RPMI8226 (cell line): ENCODE results near the gene CAPN8.
A peak's percentile ranks its signal among the peaks of the same experiment; 100 is the strongest.

Source experiments
- DNase-seq: peaks from one replicate; pipeline ENCODE4 v3.0.0-alpha.2; 2015

The CAPN8 gene

GRCh38 chr1:223702735-223703667 lies 37.5 kb upstream of the CAPN8 start:
- no peak for DNase-seq

GRCh38 chr1:223700942-223701637 lies 35.6 kb upstream of the CAPN8 start:
- no peak for DNase-seq

GRCh38 chr1:223700388-223700918 lies 35.0 kb upstream of the CAPN8 start:
- no peak for DNase-seq

GRCh38 chr1:223695941-223696340 lies 30.4 kb upstream of the CAPN8 start:
- no peak for DNase-seq

- no peak for DNase-seq
Observed at GRCh38 chr1:223695014-223695548, 29.6 kb upstream of the CAPN8 start.

GRCh38 chr1:223691121-223691520 lies 25.6 kb upstream of the CAPN8 start:
- DNase-seq: no peak

- no peak for DNase-seq
Observed at GRCh38 chr1:223684488-223684792, 18.9 kb upstream of the CAPN8 start.

GRCh38 chr1:223683586-223684487 lies 18.3 kb upstream of the CAPN8 start:
- peak; percentile 52 for DNase-seq

- no peak for DNase-seq
Observed at GRCh38 chr1:223682502-223682901, 17.0 kb upstream of the CAPN8 start.

- no peak for DNase-seq
Observed at GRCh38 chr1:223680188-223680587, 14.7 kb upstream of the CAPN8 start.

GRCh38 chr1:223678841-223679240 lies 13.3 kb upstream of the CAPN8 start:
- no peak for DNase-seq

GRCh38 chr1:223674119-223674890 lies 8.8 kb upstream of the CAPN8 start:
- DNase-seq: no peak

GRCh38 chr1:223670458-223671159 lies 5.1 kb upstream of the CAPN8 start:
- DNase-seq: peak; percentile 15

- DNase-seq: no peak
Observed at GRCh38 chr1:223669003-223669795, 3.7 kb upstream of the CAPN8 start.

GRCh38 chr1:223667484-223668182 lies 2.1 kb upstream of the CAPN8 start:
- DNase-seq: no peak

GRCh38 chr1:223664106-223664505 lies 1.4 kb downstream of the CAPN8 start:
- DNase-seq: no peak

GRCh38 chr1:223662943-223663342 lies 2.6 kb downstream of the CAPN8 start:
- DNase-seq: no peak

- no peak for DNase-seq
Observed at GRCh38 chr1:223659711-223660110, 5.8 kb downstream of the CAPN8 start.

GRCh38 chr1:223657978-223658377 lies 7.5 kb downstream of the CAPN8 start:
- no peak for DNase-seq

GRCh38 chr1:223654083-223654482 lies 11.4 kb downstream of the CAPN8 start:
- DNase-seq: no peak
